B cell (primary cell): ENCODE results near the gene CDC73. TPM values are rescaled to one million over a fixed set of nuclear protein-coding genes. Genes with fewer than 3 reads are reported as not detected.

ENCODE experiments used
- ATAC-seq: fragments of 200-7000 bp; cut with Tn5 transposase; one replicate; pipeline ENCODE4 v1.10.0; 2021; ENCODE audit warnings: low read depth, mild to moderate bottlenecking, moderate number of reproducible peaks, moderate library complexity
- CTCF ChIA-PET: fragments of 350-600 bp; sonication (Branson Sonifier 250); formaldehyde crosslinking; loops from one replicate; lab custom pipeline; 2021; ENCODE audit warnings: antibody characterized with exemption, inconsistent platforms; lab: Charles Lee
- POLR2A ChIA-PET: fragments of 350-600 bp; sonication (Branson Sonifier 250); formaldehyde crosslinking; loops from one replicate; lab custom pipeline; 2021; ENCODE audit warnings: antibody characterized with exemption; lab: Charles Lee
- DNase-seq: peaks from one replicate; pipeline ENCODE4 v3.0.0; 2013
- H2AFZ ChIP-seq: 2 replicates; pipeline ENCODE4 v1.6.1; 2012; ENCODE audit warnings: mild to moderate bottlenecking, low read depth, low read length; ENCODE audit not compliant: insufficient read depth, poor library complexity, severe bottlenecking
- H3K27ac ChIP-seq, 2 donors: 1 replicate in 1 of 2; 2 replicates in 1 of 2; pipeline ENCODE4 v1.5.1; 2012 to 2013; ENCODE audit warnings: low read length in 2 of 2, mild to moderate bottlenecking in 2 of 2, moderate library complexity in 1 of 2
- H3K27me3 ChIP-seq, 4 experiments: fragments of 200-600 bp in 1 of 4; sonication (generic) in 1 of 4; replicated peaks in 1 of 4; 1 replicate in 2 of 4; 2 replicates in 2 of 4; pipeline versions ENCODE4 v1.6.1 to v1.7.0; 2013 to 2016; ENCODE audit warnings: low read length in 3 of 4, mild to moderate bottlenecking in 2 of 4, mixed read lengths in 1 of 4, moderate library complexity in 1 of 4; ENCODE audit not compliant: insufficient read depth in 4 of 4, control insufficient read depth in 3 of 4; ENCODE audit errors: control extremely low read depth in 1 of 4
- H3K36me3 ChIP-seq, 2 experiments: replicated peaks in 1 of 2; 1 replicate in 1 of 2; 2 replicates in 1 of 2; pipeline versions ENCODE4 v1.6.1 to v1.7.1; 2013; ENCODE audit warnings: low read length in 1 of 2; ENCODE audit not compliant: insufficient read depth in 2 of 2, control insufficient read depth in 1 of 2; ENCODE audit errors: control extremely low read depth in 1 of 2, extremely low read depth in 1 of 2
- H3K4me1 ChIP-seq, 2 donors: fragments of 200-600 bp in 1 of 2; sonication (generic) in 1 of 2; 1 replicate in 1 of 2; 2 replicates in 1 of 2; pipeline versions ENCODE4 v1.5.1 to v1.6.1; 2013 to 2017; ENCODE audit warnings: low read length in 2 of 2; ENCODE audit not compliant: control insufficient read depth in 2 of 2, insufficient read depth in 2 of 2
- H3K4me2 ChIP-seq: replicated peaks from 2 replicates; pipeline ENCODE3; 2012; ENCODE audit warnings: mild to moderate bottlenecking, low read depth, low read length; ENCODE audit not compliant: poor library complexity, severe bottlenecking
- H3K4me3 ChIP-seq, 5 experiments: fragments of 200-600 bp in 1 of 5; sonication (generic) in 1 of 5; 1 replicate in 3 of 5; 2 replicates in 2 of 5; pipeline versions ENCODE4 v1.5.1 to v1.7.0; 2011 to 2016; ENCODE audit warnings: low read length in 4 of 5, mild to moderate bottlenecking in 4 of 5, low read depth in 2 of 5, control low read depth in 1 of 5, moderate library complexity in 1 of 5; ENCODE audit not compliant: insufficient read depth in 1 of 5; ENCODE audit errors: control extremely low read depth in 1 of 5, extremely low read depth in 1 of 5
- H3K79me2 ChIP-seq: fragments of 200-600 bp; sonication (generic); one replicate; pipeline ENCODE4 v1.6.0; 2016; ENCODE audit warnings: low read length; ENCODE audit not compliant: control insufficient read depth, insufficient read depth
- H3K9ac ChIP-seq: fragments of 200-600 bp; sonication (generic); 2 replicates; pipeline ENCODE4 v1.6.1; 2017; ENCODE audit warnings: mild to moderate bottlenecking, low read length, moderate library complexity
- H3K9me3 ChIP-seq, 3 donors: one replicate each; pipeline versions ENCODE4 v1.6.1 to v1.7.1; 2013; ENCODE audit warnings: low read length in 2 of 3; ENCODE audit not compliant: control insufficient read depth in 2 of 3, insufficient read depth in 1 of 3; ENCODE audit errors: control extremely low read depth in 1 of 3
- H4K20me1 ChIP-seq: 2 replicates; pipeline ENCODE4 v1.6.0; 2012; ENCODE audit warnings: mild to moderate bottlenecking, low read length; ENCODE audit not compliant: insufficient read depth, control insufficient read depth, poor library complexity, severe bottlenecking
- H3K27ac Mint-ChIP-seq: one replicate; pipeline ENCODE4 v1.8.0; 2021; ENCODE audit warnings: mixed read lengths
- H3K27me3 Mint-ChIP-seq: one replicate; pipeline ENCODE4 v1.8.0; 2021; ENCODE audit warnings: mixed read lengths
- H3K4me1 Mint-ChIP-seq: one replicate; pipeline ENCODE4 v1.8.0; 2021; ENCODE audit warnings: mixed read lengths
- H3K4me3 Mint-ChIP-seq: one replicate; pipeline ENCODE4 v1.8.0; 2021; ENCODE audit warnings: mixed read lengths
- H3K9me3 Mint-ChIP-seq: one replicate; pipeline ENCODE4 v1.8.0; 2022; ENCODE audit warnings: mixed read lengths; ENCODE audit not compliant: insufficient read depth
- EZH2 ChIP-seq: IDR thresholded peaks from 2 replicates; pipeline ENCODE4 v1.6.1; 2012; ENCODE audit warnings: borderline replicate concordance, low read depth, mild to moderate bottlenecking, moderate library complexity, low read length; ENCODE audit not compliant: insufficient read depth, poor library complexity, severe bottlenecking
- WGBS: methylation state at CpG from one replicate; pipeline ENCODE4 v1.1.5; 2013; ENCODE audit warnings: missing lambda C conversion rate; ENCODE audit not compliant: insufficient coverage; 5-methylcytosine and 5-hydroxymethylcytosine counted together
- intact Hi-C: fragments of 100-400 bp; cut with micrococcal nuclease; formaldehyde crosslinking; loops from one replicate; pipeline ENCODE4 v1.10.0; 2022
- polyA plus RNA-seq: library from polyadenylated mRNA; depleted of rRNA; stranded (reverse); fragments of >200 nt; gene quantifications from 2 replicates; pipeline ENCODE4 v1.2.3, GENCODE V29; 2012
- total RNA-seq, 2 donors: library from RNA; stranded (reverse); fragments of 120-200 nt in 1 of 2; gene quantifications; 1 replicate in 1 of 2; 2 replicates in 1 of 2; pipeline versions ENCODE4 v1.2.3 to v1.2.4, GENCODE V29; 2013 to 2022
- TF ChIP-seq, protein P1 (sequence below): fragments of 200-600 bp; IDR thresholded peaks from one replicate; pipeline ENCODE4 v1.8.0; 2022; ENCODE audit warnings: antibody characterized with exemption, mild to moderate bottlenecking

Gene CDC73
- total and polyA plus RNA-seq, 2 donors (not counting 1 experiment from before 2014, with no cell fraction given), result 6.1 to 71.7 TPM

GRCh38 chr1:193192586-193192985, 70.8 kb downstream of the CDC73 start:
- ATAC-seq, result no peak
- Histone ChIP-seq H3K4me3 (no peak overlapping the region), H2AFZ (no peak overlapping the region), H3K9me3 (peaks cover 3 to 8% (median 3%) of the 10 kb centered on the region in 3 donors), H3K27me3 (no peaks in the 10 kb centered on the region), H4K20me1 (peaks cover 40% of the 10 kb centered on the region), H3K4me2 (no peak overlapping the region), H3K36me3 (no peaks in the 10 kb centered on the region), H3K4me1 (peaks cover 0 to 4% of the 10 kb centered on the region in 2 donors), H3K27ac (no peak overlapping the region), H3K9ac (no peak overlapping the region), H3K79me2 (peaks cover 72% of the 10 kb centered on the region)
- Mint-ChIP-seq H3K9me3 (no peaks in the 10 kb centered on the region), H3K27ac (no peak overlapping the region), H3K27me3 (no peaks in the 10 kb centered on the region), H3K4me1 (peaks cover 27% of the 10 kb centered on the region), H3K4me3 (no peak overlapping the region)
- DNase-seq, result no peak
- ChIA-PET POLR2A (no interaction called here), CTCF (no interaction called here)
- intact Hi-C loops, result no loop called here
- TF ChIP-seq, protein P1, sequence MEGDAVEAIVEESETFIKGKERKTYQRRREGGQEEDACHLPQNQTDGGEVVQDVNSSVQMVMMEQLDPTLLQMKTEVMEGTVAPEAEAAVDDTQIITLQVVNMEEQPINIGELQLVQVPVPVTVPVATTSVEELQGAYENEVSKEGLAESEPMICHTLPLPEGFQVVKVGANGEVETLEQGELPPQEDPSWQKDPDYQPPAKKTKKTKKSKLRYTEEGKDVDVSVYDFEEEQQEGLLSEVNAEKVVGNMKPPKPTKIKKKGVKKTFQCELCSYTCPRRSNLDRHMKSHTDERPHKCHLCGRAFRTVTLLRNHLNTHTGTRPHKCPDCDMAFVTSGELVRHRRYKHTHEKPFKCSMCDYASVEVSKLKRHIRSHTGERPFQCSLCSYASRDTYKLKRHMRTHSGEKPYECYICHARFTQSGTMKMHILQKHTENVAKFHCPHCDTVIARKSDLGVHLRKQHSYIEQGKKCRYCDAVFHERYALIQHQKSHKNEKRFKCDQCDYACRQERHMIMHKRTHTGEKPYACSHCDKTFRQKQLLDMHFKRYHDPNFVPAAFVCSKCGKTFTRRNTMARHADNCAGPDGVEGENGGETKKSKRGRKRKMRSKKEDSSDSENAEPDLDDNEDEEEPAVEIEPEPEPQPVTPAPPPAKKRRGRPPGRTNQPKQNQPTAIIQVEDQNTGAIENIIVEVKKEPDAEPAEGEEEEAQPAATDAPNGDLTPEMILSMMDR, result no peak
- no peak for TF ChIP-seq EZH2
- 99% methylated on average over 8 of the region's 8 CpGs for WGBS

- peaks cover 21% of the 10 kb centered on the region for H4K20me1 ChIP-seq
- no peaks in the 10 kb centered on the region for H3K9me3 ChIP-seq
- 100% methylated on average over 3 of the region's 4 CpGs for WGBS
- Mint-ChIP-seq H3K4me1 (peaks cover 11% of the 10 kb centered on the region), H3K27ac (no peak overlapping the region), H3K9me3 (no peaks in the 10 kb centered on the region), H3K27me3 (no peaks in the 10 kb centered on the region), H3K4me3 (no peak overlapping the region)
- H3K4me2 ChIP-seq, result no peak overlapping the region
- no peaks in the 10 kb centered on the region for H3K27me3 ChIP-seq
- ATAC-seq, result no peak
- H3K4me3 ChIP-seq, result no peak overlapping the region
- POLR2A ChIA-PET, result no interaction called here
- H3K36me3 ChIP-seq, result peaks cover 0 to 3% of the 10 kb centered on the region in 2 experiments
- no peaks in the 10 kb centered on the region for H3K4me1 ChIP-seq
- no peak overlapping the region for H3K27ac ChIP-seq
- DNase-seq, result no peak
- CTCF ChIA-PET, result interaction anchor here (2.3 kb wide), 1 partner anchor 16 kb away, joined by 5 read pairs; no protein-coding TSS in a partner anchor
- no peak overlapping the region for H3K9ac ChIP-seq
- TF ChIP-seq, protein P1, result no peak
- TF ChIP-seq EZH2, result no peak
- H2AFZ ChIP-seq, result no peak overlapping the region
- intact Hi-C loops, result no loop called here
- H3K79me2 ChIP-seq, result peaks cover 26% of the 10 kb centered on the region
Observed at GRCh38 chr1:193199940-193200339, 78.1 kb downstream of the CDC73 start.
